Measurements from ENCODE around the gene GULP1.

GRCh38 chr2:188600536-188601210 lies 309.0 kb downstream of the GULP1 start:
- TF ChIP-seq TCF4 (CRISPR knock-in tag; IDR thresholded peaks at IDR 0.05; ENCODE audit: borderline replicate concordance) (no peak), ZFP3 (CRISPR knock-in tag; IDR thresholded peaks at IDR 0.05) (no peak), ZFP30 (CRISPR knock-in tag; IDR thresholded peaks at IDR 0.05) (no peak), PATZ1 (CRISPR knock-in tag; IDR thresholded peaks at IDR 0.05; ENCODE audit: borderline replicate concordance) (no peak), CSRNP3 (CRISPR knock-in tag; IDR thresholded peaks at IDR 0.05) (no peak), ARNTL (CRISPR knock-in tag; IDR thresholded peaks at IDR 0.05; ENCODE audit: borderline replicate concordance, low read depth) (no peak), PPARA (CRISPR knock-in tag; IDR thresholded peaks at IDR 0.05; ENCODE audit: borderline replicate concordance) (no peak), ZC3H10 (CRISPR knock-in tag; IDR thresholded peaks at IDR 0.05) (no peak), ISL1 (CRISPR knock-in tag; IDR thresholded peaks at IDR 0.05) (no peak), ESRRG (CRISPR knock-in tag; IDR thresholded peaks at IDR 0.05) (no peak), TSHZ2 (CRISPR knock-in tag; IDR thresholded peaks at IDR 0.05) (no peak), OSR1 (CRISPR knock-in tag; IDR thresholded peaks at IDR 0.05) (no peak)
